OCI-LY7 (cell line): ENCODE results near the gene CD44.

Experiments
- CTCF ChIP-seq: fragments of 200-600 bp; sonication (generic); conservative IDR thresholded peaks from 2 replicates; pipeline ENCODE4 v1.5.1; 2014; ENCODE audit warnings: mild to moderate bottlenecking, antibody characterized with exemption, low read length, moderate library complexity, mixed read lengths
- EZH2phosphoT487 ChIP-seq: fragments of 200-600 bp; sonication (generic); IDR thresholded peaks from 2 replicates; pipeline ENCODE4 v1.6.1; 2018; ENCODE audit warnings: low read depth, borderline replicate concordance, mild to moderate bottlenecking, mixed run types, antibody characterized with exemption, low read length, moderate library complexity, mixed read lengths

- no peak for TF ChIP-seq CTCF
- TF ChIP-seq EZH2phosphoT487 = no peak
Measured at GRCh38 chr11:35131886-35132285, 7.1 kb upstream of the CD44 start.
